Lower leg skin (tissue), 3 donors: ENCODE results near the gene CCDC57.

Experiments
- POLR2A ChIP-seq, 2 donors: fragments of 450-650 bp; IDR thresholded peaks; one replicate each; pipeline ENCODE4 v1.6.1; 2016 to 2017; ENCODE audit warnings: antibody characterized with exemption in 2 of 2, mild to moderate bottlenecking in 1 of 2, moderate library complexity in 1 of 2
- TF ChIP-seq, protein P1 (sequence below), 3 donors: fragments of 450-650 bp; IDR thresholded peaks; one replicate each; pipeline ENCODE4 v1.5.1; 2016; ENCODE audit warnings: antibody characterized with exemption in 3 of 3, mild to moderate bottlenecking in 3 of 3, moderate library complexity in 2 of 3

DNA sequence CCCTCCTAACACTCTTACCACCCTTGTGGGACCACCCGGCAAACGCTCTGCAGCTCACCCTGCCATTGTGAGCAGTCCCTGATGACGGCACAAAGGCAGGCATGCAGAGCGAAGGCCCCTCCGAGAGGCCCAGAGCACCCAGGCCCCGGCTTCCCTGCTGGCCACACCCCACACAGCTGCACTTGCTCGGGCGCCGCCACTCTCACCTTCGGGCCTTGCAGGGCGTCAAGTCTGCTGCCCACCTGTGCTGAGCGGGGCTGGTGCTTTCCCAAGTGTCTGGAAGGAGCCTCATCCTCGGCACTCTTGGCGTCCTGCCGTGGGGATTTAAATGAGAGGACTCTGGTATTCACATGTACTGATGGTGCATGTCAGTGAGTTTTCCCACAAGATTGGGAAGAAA lies 84.4 kb downstream of the CCDC57 start:
- no peak for TF ChIP-seq POLR2A (IDR thresholded peaks at IDR 0.05)
- TF ChIP-seq, protein P1, sequence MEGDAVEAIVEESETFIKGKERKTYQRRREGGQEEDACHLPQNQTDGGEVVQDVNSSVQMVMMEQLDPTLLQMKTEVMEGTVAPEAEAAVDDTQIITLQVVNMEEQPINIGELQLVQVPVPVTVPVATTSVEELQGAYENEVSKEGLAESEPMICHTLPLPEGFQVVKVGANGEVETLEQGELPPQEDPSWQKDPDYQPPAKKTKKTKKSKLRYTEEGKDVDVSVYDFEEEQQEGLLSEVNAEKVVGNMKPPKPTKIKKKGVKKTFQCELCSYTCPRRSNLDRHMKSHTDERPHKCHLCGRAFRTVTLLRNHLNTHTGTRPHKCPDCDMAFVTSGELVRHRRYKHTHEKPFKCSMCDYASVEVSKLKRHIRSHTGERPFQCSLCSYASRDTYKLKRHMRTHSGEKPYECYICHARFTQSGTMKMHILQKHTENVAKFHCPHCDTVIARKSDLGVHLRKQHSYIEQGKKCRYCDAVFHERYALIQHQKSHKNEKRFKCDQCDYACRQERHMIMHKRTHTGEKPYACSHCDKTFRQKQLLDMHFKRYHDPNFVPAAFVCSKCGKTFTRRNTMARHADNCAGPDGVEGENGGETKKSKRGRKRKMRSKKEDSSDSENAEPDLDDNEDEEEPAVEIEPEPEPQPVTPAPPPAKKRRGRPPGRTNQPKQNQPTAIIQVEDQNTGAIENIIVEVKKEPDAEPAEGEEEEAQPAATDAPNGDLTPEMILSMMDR (IDR thresholded peaks at IDR 0.05), result no peak
